ENCODE data around the gene RAP1GDS1.
"Not testable (repeated sequence)": the region's sequence is repeated elsewhere in the genome, so short reads cannot be mapped to it uniquely, and the experiment has no call there.

The RAP1GDS1 gene

GRCh38 chr4:98326168-98326567 lies 65.0 kb downstream of the RAP1GDS1 start:
- Histone ChIP-seq H3K4me1 (ENCODE audit: insufficient read depth, low read length) (no peaks in the 10 kb centered on the region), H3K9ac (ENCODE audit: low read length) (no peak overlapping the region), H3K27ac (ENCODE audit: low read depth, low read length) (no peak overlapping the region), H3K27me3 (ENCODE audit: control insufficient read depth in 1 of 2, insufficient read depth in 2 of 2, low read length in 2 of 2) (no peaks in the 10 kb centered on the region), H3K4me3 (ENCODE audit: low read depth in 1 of 2, low read length in 2 of 2) (no peak overlapping the region), H3K9me3 (ENCODE audit: low read length) (no peaks in the 10 kb centered on the region), H3K36me3 (ENCODE audit: insufficient read depth, low read length) (no peaks in the 10 kb centered on the region)

GRCh38 chr4:98327694-98328093 lies 66.5 kb downstream of the RAP1GDS1 start:
- H3K9me3 ChIP-seq (ENCODE audit: low read length), result no peaks in the 10 kb centered on the region
- H3K27ac ChIP-seq (ENCODE audit: low read depth, low read length), result no peak overlapping the region

GRCh38 chr4:98329879-98330640 lies 68.9 kb downstream of the RAP1GDS1 start:
- not testable (repeated sequence) for H3K4me1 ChIP-seq (ENCODE audit: insufficient read depth, low read length); H3K4me3 ChIP-seq (ENCODE audit: low read depth in 1 of 2, low read length in 2 of 2); H3K27ac ChIP-seq (ENCODE audit: low read depth, low read length); H3K9me3 ChIP-seq (ENCODE audit: low read length); H3K27me3 ChIP-seq (ENCODE audit: control insufficient read depth in 1 of 2, insufficient read depth in 2 of 2, low read length in 2 of 2); H3K9ac ChIP-seq (ENCODE audit: low read length); H3K36me3 ChIP-seq (ENCODE audit: insufficient read depth, low read length)

More at GRCh38 chr4:98327694-98328093, 66.5 kb downstream of the RAP1GDS1 start:
- H3K36me3 ChIP-seq (ENCODE audit: insufficient read depth, low read length), result no peaks in the 10 kb centered on the region
- no peaks in the 10 kb centered on the region for H3K4me1 ChIP-seq (ENCODE audit: insufficient read depth, low read length)
- no peak overlapping the region for H3K4me3 ChIP-seq (ENCODE audit: low read depth in 1 of 2, low read length in 2 of 2)
- no peaks in the 10 kb centered on the region for H3K27me3 ChIP-seq (ENCODE audit: control insufficient read depth in 1 of 2, insufficient read depth in 2 of 2, low read length in 2 of 2)
- H3K9ac ChIP-seq (ENCODE audit: low read length), result no peak overlapping the region

- Histone ChIP-seq H3K27ac (ENCODE audit: low read depth, low read length) (no peak overlapping the region), H3K36me3 (ENCODE audit: insufficient read depth, low read length) (no peaks in the 10 kb centered on the region), H3K9ac (ENCODE audit: low read length) (no peak overlapping the region), H3K4me3 (ENCODE audit: low read depth in 1 of 2, low read length in 2 of 2) (no peak overlapping the region), H3K4me1 (ENCODE audit: insufficient read depth, low read length) (no peaks in the 10 kb centered on the region), H3K27me3 (ENCODE audit: control insufficient read depth in 1 of 2, insufficient read depth in 2 of 2, low read length in 2 of 2) (no peaks in the 10 kb centered on the region), H3K9me3 (ENCODE audit: low read length) (no peaks in the 10 kb centered on the region)
Measured at GRCh38 chr4:98332017-98332416, 70.8 kb downstream of the RAP1GDS1 start.

- H3K9me3 ChIP-seq (ENCODE audit: low read length), result no peaks in the 10 kb centered on the region
- H3K4me1 ChIP-seq (ENCODE audit: insufficient read depth, low read length), result no peaks in the 10 kb centered on the region
- no peak overlapping the region for H3K9ac ChIP-seq (ENCODE audit: low read length)
Measured at GRCh38 chr4:98334461-98334860, 73.3 kb downstream of the RAP1GDS1 start.

GRCh38 chr4:98338761-98339438 lies 77.7 kb downstream of the RAP1GDS1 start:
- Histone ChIP-seq H3K4me1 (ENCODE audit: insufficient read depth, low read length) (no peaks in the 10 kb centered on the region), H3K36me3 (ENCODE audit: insufficient read depth, low read length) (no peaks in the 10 kb centered on the region), H3K27ac (ENCODE audit: low read depth, low read length) (no peak overlapping the region), H3K9me3 (ENCODE audit: low read length) (no peaks in the 10 kb centered on the region), H3K27me3 (ENCODE audit: control insufficient read depth in 1 of 2, insufficient read depth in 2 of 2, low read length in 2 of 2) (no peaks in the 10 kb centered on the region), H3K4me3 (ENCODE audit: low read depth in 1 of 2, low read length in 2 of 2) (no peak overlapping the region), H3K9ac (ENCODE audit: low read length) (no peak overlapping the region)

More at GRCh38 chr4:98334461-98334860, 73.3 kb downstream of the RAP1GDS1 start:
- H3K36me3 ChIP-seq (ENCODE audit: insufficient read depth, low read length), result no peaks in the 10 kb centered on the region
- no peak overlapping the region for H3K27ac ChIP-seq (ENCODE audit: low read depth, low read length)
- H3K4me3 ChIP-seq (ENCODE audit: low read depth in 1 of 2, low read length in 2 of 2), result no peak overlapping the region
- no peaks in the 10 kb centered on the region for H3K27me3 ChIP-seq (ENCODE audit: control insufficient read depth in 1 of 2, insufficient read depth in 2 of 2, low read length in 2 of 2)

GRCh38 chr4:98341309-98341708 lies 80.1 kb downstream of the RAP1GDS1 start:
- H3K27ac ChIP-seq (ENCODE audit: low read depth, low read length), result no peak overlapping the region
- H3K27me3 ChIP-seq (ENCODE audit: control insufficient read depth in 1 of 2, insufficient read depth in 2 of 2, low read length in 2 of 2), result no peaks in the 10 kb centered on the region
- no peak overlapping the region for H3K4me3 ChIP-seq (ENCODE audit: low read depth in 1 of 2, low read length in 2 of 2)
- no peaks in the 10 kb centered on the region for H3K9me3 ChIP-seq (ENCODE audit: low read length)
- H3K36me3 ChIP-seq (ENCODE audit: insufficient read depth, low read length), result no peaks in the 10 kb centered on the region
- no peak overlapping the region for H3K9ac ChIP-seq (ENCODE audit: low read length)
- H3K4me1 ChIP-seq (ENCODE audit: insufficient read depth, low read length), result no peaks in the 10 kb centered on the region

- H3K27ac ChIP-seq (ENCODE audit: low read depth, low read length), result no peak overlapping the region
- no peaks in the 10 kb centered on the region for H3K9me3 ChIP-seq (ENCODE audit: low read length)
- H3K4me3 ChIP-seq (ENCODE audit: low read depth in 1 of 2, low read length in 2 of 2), result no peak overlapping the region
- H3K27me3 ChIP-seq (ENCODE audit: control insufficient read depth in 1 of 2, insufficient read depth in 2 of 2, low read length in 2 of 2), result no peaks in the 10 kb centered on the region
- H3K4me1 ChIP-seq (ENCODE audit: insufficient read depth, low read length), result no peaks in the 10 kb centered on the region
- H3K36me3 ChIP-seq (ENCODE audit: insufficient read depth, low read length), result no peaks in the 10 kb centered on the region
- no peak overlapping the region for H3K9ac ChIP-seq (ENCODE audit: low read length)
Measured at GRCh38 chr4:98343626-98344025, 82.4 kb downstream of the RAP1GDS1 start.

- no peaks in the 10 kb centered on the region for H3K36me3 ChIP-seq (ENCODE audit: insufficient read depth, low read length)
- H3K4me3 ChIP-seq (ENCODE audit: low read depth in 1 of 2, low read length in 2 of 2), result no peak overlapping the region
- H3K9me3 ChIP-seq (ENCODE audit: low read length), result no peaks in the 10 kb centered on the region
- H3K27ac ChIP-seq (ENCODE audit: low read depth, low read length), result no peak overlapping the region
- H3K4me1 ChIP-seq (ENCODE audit: insufficient read depth, low read length), result no peaks in the 10 kb centered on the region
- H3K9ac ChIP-seq (ENCODE audit: low read length), result no peak overlapping the region
- no peaks in the 10 kb centered on the region for H3K27me3 ChIP-seq (ENCODE audit: control insufficient read depth in 1 of 2, insufficient read depth in 2 of 2, low read length in 2 of 2)
Measured at GRCh38 chr4:98345838-98346237, 84.7 kb downstream of the RAP1GDS1 start.

GRCh38 chr4:98352396-98352795 lies 91.2 kb downstream of the RAP1GDS1 start:
- Histone ChIP-seq H3K4me1 (ENCODE audit: insufficient read depth, low read length) (no peaks in the 10 kb centered on the region), H3K4me3 (ENCODE audit: low read depth in 1 of 2, low read length in 2 of 2) (no peak overlapping the region), H3K9me3 (ENCODE audit: low read length) (no peaks in the 10 kb centered on the region), H3K9ac (ENCODE audit: low read length) (no peak overlapping the region), H3K27me3 (ENCODE audit: control insufficient read depth in 1 of 2, insufficient read depth in 2 of 2, low read length in 2 of 2) (no peaks in the 10 kb centered on the region), H3K36me3 (ENCODE audit: insufficient read depth, low read length) (no peaks in the 10 kb centered on the region), H3K27ac (ENCODE audit: low read depth, low read length) (no peak overlapping the region)

- no peaks in the 10 kb centered on the region for H3K27me3 ChIP-seq (ENCODE audit: control insufficient read depth in 1 of 2, insufficient read depth in 2 of 2, low read length in 2 of 2)
- H3K36me3 ChIP-seq (ENCODE audit: insufficient read depth, low read length), result no peaks in the 10 kb centered on the region
- H3K9ac ChIP-seq (ENCODE audit: low read length), result no peak overlapping the region
- H3K9me3 ChIP-seq (ENCODE audit: low read length), result no peaks in the 10 kb centered on the region
- no peaks in the 10 kb centered on the region for H3K4me1 ChIP-seq (ENCODE audit: insufficient read depth, low read length)
- H3K4me3 ChIP-seq (ENCODE audit: low read depth in 1 of 2, low read length in 2 of 2), result no peak overlapping the region
- H3K27ac ChIP-seq (ENCODE audit: low read depth, low read length), result no peak overlapping the region
Measured at GRCh38 chr4:98352940-98353339, 91.8 kb downstream of the RAP1GDS1 start.

All from muscle layer of colon (tissue), 2 donors.